M059J (cell line): Measurements from ENCODE around the gene RABL6. TPM values are rescaled to one million over a fixed set of nuclear protein-coding genes. Genes with fewer than 3 reads are reported as not detected.
A peak's percentile ranks its signal among the peaks of the same experiment; 100 is the strongest.
"Not testable (repeated sequence)": the region's sequence is repeated elsewhere in the genome, so short reads cannot be mapped to it uniquely, and the experiment has no call there.

ENCODE experiments used
- DNase-seq: peaks from one replicate; pipeline ENCODE4 v3.0.0-alpha.2; 2012; ENCODE audit warnings: low read depth
- total RNA-seq: library from RNA; depleted of rRNA; stranded (reverse); fragments of >200 nt; shearing (Covaris generic); gene quantifications from 2 replicates; pipeline ENCODE4 v1.2.3, GENCODE V29; 2014

The RABL6 gene
- total RNA-seq, 1 experiment from 2014 or later, result 75.4 TPM

DNA sequence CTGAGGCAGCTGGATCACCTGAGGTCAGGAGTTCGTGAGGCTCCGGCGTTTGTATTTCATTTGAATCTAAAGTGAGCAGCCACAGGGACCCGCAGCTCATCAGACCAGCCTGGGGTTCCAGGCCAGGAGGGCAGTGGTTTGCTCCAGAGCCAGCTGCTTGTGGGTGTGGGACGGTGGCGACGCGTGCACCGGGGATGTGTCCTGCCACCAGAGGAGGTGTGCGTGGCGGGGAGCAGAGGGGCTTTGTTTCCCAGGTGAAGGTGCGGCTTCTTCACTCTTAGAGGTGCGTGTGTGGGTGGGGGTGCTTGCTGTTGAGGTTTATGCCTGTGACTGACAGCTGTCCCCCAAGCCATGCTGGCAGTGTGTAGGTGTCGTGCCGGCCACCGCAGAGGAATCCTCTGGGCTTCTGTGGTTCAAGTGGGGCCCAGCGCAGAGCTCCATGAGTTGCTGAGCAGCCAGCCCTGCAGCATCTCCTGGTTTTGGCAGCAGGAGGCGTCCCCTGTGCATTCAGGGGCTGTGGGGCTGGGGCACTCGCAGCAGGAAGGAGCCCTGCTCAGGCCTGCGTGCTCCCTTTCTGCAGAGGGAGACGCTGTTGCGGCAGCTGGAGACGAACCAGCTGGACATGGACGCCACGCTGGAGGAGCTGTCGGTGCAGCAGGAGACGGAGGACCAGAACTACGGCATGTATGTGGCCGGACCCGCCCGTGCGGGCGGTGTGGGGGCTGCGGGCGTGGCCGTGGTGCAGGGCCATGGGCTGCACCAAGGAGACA is 27.6 kb downstream of the RABL6 start:
- DNase-seq, result no peak

DNA sequence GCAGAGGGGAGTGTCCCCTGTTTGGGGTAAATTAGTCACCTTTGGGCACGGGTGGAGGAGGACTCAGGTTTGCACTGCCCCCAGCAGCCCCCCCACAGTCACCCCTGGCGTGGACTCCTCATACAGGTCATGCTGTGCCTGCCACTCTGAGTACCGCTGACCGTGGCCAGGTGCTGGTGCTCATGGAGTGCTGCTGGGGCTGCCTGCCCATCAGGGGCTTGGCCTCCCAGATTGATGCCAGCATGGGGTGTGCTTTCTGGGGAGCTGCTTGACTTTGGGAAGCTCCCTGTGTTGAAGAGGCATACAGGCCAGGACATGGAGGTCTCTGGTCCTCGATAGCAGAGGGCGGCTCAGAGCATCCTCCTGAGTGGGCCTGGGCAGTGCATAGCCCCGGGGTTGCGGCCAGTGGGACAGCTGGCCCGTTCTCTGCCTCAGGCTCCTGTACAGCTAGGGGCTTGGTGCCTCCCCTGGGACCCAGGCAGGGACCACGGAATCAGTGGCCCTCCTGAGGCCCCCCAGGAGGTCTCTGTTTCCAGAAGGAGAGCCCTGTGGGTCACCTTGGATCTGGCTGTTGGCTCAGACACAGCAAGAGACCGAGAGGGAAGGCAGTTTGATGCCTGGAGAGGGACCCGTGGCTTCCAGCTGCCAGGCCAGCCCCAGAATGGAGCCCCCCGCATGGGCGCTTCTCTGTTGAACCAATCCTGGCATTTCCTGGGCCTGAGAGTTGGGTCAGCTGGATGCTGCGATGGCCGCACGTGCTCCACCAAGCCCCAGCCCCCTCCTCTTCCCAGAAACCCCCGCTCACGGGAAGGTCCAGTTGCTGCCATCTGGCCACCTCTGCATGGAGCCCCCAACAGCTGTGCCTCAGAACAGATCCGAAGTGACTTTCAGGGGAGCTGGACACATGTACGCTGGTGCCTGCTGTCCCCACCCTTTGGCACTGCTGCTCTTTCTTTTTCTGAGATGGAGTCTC is 28.5 kb downstream of the RABL6 start:
- no peak for DNase-seq

DNA sequence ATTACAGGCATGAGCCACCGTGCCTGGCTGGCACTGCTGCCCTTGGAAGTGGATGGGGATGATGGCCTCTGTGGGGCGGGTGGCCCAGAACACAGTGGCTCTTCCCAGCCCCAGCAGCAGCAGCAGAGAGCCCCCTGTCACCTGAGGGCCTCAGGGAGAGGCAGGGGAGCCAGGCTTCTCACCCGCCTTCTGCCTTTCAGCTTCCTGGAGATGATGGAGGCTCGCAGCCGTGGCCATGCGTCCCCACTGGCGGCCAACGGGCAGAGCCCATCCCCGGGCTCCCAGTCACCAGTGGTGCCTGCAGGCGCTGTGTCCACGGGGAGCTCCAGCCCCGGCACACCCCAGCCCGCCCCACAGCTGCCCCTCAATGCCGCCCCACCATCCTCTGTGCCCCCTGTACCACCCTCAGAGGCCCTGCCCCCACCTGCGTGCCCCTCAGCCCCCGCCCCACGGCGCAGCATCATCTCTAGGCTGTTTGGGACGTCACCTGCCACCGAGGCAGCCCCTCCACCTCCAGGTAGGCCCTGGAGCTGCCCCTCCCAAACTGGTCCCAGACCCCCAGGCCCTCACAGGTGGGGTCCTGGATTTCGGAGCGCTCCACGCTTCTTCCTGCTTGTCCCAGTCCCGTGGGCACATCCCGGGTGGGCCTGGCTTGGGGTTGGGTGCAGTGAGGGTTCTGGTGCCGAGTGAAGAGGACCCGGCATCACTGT is 29.6 kb downstream of the RABL6 start:
- no peak for DNase-seq

DNA sequence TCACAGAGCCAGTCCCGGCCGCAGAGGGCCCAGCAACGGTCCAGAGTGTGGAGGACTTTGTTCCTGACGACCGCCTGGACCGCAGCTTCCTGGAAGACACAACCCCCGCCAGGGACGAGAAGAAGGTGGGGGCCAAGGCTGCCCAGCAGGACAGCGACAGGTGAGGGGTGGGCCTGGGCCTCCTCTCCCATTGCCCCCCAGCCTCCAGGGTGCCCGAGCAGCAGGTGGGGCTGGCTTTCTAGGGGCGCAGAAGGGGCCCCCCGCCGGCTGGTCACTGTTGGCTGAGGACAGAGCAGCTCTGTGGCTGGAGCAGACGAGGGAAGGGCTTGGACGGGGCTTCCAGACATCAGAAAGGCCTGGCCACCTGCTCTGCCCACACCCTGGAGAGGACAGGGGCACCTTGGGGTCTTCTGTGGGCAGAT is 30.1 kb downstream of the RABL6 start:
- DNase-seq, result not testable (repeated sequence)

DNA sequence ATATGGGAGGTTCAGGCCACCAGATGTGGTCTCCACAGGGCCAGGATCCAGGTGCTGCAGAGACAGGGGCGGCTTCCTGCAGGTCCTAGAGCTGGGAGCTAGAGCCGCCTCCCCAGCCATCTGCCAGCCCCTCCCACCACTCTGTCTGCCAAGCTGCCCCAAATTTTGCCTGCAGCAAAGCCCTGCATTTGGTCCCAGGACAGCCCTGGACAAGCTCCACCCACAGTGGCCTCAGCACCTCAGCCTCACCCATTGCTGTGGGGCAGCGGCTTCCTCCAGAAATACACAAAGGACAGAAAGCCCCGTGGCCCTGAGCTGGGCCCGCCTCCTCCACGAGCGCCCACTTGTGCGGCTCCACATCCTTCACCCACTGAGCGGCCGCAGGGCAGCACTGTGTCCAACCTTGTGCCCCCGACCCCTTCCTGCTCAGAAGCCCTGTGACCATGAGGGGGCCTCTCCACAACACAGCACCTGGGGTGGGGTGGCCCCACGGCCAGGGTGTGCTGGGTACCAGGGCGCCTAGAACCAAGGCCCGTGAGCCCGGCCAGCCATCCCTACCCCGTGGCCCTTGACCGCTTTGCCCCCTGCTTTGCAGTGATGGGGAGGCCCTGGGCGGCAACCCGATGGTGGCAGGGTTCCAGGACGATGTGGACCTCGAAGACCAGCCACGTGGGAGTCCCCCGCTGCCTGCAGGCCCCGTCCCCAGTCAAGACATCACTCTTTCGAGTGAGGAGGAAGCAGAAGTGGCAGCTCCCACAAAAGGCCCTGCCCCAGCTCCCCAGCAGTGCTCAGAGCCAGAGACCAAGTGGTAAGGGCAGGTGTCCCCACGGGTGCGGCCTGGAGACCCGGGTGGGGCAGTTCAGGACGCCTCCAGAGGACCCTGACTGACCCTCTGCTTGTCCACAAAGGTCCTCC is 30.8 kb downstream of the RABL6 start:
- no peak for DNase-seq

DNA sequence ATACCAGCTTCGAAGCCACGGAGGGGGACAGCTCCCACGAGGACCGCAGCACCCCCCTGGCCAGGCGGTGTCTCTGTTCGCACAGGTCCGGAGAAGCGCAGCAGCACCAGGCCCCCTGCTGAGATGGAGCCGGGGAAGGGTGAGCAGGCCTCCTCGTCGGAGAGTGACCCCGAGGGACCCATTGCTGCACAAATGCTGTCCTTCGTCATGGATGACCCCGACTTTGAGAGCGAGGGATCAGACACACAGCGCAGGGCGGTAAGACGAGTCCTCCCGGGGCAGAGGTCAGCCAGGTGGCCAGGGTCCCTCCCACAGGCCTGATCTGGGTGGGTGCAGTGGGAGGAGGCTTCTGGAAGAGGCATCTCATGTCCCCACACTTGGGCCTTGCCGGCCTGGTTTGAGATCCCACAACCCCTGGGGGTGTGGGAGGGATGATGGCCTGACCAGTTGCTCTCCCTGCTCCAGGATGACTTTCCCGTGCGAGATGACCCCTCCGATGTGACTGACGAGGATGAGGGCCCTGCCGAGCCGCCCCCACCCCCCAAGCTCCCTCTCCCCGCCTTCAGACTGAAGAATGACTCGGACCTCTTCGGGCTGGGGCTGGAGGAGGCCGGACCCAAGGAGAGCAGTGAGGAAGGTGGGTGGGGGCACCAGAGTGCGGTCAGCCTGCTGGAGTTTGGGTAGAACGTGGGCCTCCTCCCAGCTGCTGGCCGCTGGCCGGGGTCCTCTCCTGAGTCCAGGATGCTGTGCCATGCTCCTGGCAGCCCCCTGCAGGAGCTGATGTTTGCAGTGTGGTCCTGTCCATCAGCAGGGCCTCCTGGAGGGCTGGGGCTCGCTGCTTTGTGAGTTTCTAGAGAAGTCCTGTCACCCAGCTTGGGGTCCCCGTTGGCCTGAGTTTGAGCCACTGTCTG is 31.7 kb downstream of the RABL6 start:
- no peak for DNase-seq

DNA sequence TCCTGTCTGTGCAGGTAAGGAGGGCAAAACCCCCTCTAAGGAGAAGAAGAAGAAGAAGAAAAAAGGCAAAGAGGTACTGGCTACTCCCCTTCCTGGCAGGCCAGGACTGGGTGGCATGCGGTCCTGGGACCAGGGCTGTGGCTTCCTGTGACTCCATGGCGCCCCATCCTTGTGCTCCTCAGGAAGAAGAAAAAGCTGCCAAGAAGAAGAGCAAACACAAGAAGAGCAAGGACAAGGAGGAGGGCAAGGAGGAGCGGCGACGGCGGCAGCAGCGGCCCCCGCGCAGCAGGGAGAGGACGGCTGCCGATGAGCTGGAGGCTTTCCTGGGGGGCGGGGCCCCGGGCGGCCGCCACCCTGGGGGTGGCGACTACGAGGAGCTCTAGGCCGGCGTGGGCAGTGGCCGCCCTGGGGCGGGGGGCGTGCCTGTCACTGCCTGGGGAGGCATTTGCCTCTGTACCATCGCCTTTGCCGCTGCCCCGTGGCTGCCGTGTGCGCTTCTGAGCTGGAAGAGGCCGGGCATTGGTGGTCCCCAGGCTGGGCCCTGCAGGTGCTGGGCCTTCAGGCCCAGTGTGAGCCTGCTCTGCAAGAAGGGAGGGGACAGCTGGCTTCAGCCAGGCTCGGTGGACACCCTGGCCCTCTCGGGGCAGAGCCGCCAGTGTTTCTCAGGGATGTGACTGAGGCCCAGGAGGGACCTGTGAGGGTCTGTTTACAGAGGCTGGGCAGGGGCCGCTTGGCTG is 32.6 kb downstream of the RABL6 start:
- no peak for DNase-seq

DNA sequence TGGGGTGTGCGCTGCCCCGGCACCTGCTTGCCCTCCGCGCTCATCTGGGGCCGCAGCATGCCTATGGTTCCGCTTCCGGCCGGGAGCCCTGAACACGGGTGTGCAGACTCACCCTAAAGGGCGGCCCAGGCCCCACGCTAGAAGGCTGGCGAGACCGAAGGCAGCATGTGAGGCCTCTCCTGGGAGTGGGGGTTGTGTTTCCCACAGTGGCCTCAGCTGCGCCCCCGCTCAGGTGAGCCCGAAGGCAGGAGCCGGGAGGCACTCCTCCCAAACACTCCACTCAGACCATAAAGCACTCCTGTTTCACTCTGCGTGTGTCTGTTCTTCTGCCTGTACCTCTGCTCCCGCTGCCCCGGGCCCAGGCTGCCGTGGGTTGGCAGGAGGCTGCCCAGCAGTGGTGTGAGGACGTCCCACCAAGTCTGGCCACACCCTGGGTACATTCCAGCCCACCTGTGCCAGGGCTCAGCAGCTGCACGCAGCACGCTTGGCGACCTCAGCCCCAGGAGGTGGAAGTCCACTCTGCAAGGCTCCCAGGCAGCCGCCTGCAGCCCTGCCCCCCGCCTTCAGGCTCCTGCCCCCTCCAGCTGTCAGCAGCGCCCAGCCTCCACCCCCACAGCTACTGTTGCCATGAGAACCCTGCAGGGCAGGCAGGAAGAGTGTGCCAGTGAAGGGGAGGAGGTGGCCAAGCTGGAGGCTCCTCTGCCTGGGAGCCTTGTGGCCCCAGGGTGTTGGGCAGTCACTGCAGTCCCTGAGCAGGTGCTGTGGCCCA is 33.3 kb downstream of the RABL6 start:
- peak; percentile 88 for DNase-seq

DNA sequence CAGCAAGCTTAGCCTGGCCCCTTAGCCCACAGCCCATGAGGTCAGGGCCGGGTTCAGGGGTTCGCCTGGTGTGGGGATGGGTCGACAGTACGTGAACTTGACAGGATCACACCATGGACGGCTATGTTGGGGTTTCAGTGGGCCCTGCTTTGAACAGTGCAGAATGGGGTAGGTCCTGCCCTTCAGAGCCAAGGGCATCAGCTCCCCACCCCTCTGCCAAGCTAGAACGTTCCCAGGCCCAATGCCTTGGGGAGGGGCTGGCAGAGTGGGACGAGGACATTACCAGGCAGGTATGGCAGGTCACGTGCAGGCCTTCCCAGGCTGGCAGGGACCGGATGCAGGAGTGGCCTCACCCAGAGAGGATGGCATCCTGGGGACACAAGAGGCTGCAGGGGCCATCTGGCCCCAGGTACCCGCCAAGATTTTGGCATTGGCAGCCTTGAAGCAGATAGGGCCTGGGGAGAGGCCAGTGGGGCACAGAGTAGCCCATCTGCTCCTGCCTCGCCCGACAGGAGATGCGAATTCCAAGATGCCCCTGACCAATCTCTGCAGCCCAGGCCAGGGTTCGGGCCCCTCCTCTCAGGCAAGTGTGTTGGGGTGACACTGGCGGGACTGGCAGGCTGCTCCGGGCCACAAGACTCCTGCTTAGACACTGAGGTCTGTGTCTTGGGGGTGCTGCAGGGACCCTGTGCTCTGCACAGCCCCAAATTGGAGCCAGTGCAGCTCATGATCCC is 34.1 kb downstream of the RABL6 start:
- DNase-seq, result not testable (repeated sequence)

DNA sequence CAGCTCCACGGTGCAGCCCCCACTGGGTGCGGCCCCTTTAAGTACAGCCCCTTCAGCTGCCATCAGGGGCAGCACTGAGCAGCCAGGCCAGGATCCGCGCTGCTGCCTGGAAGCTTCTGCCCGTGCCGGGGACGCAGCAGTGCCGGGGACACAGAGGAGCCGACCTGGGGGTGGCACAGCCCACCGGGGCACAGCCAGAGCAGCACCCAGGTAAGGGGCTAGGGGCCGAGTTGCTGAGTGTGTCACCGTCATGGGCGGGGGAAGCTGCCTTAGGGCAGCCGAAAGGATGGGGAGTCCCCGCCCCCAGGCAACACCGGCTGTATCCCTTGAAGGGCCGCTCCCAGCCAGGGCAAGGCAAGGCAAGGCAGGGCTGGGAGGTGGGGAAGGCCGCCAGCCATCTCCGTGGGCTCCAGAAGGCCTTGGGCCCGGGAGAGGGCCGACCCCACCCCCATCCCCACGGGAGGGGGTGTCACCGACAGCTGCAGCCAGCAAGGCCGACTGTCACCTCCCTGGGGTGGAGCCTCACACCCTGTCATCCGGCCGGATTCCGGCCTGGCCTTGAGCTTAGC is 34.7 kb downstream of the RABL6 start, which contains the start of gene AJM1:
TSS of gene AJM1 (plus strand) at position 99 of the 569 bp plus-strand sequence. CDS start 1,937 bp downstream, outside the sequence.
- peak; percentile 77 for DNase-seq

DNA sequence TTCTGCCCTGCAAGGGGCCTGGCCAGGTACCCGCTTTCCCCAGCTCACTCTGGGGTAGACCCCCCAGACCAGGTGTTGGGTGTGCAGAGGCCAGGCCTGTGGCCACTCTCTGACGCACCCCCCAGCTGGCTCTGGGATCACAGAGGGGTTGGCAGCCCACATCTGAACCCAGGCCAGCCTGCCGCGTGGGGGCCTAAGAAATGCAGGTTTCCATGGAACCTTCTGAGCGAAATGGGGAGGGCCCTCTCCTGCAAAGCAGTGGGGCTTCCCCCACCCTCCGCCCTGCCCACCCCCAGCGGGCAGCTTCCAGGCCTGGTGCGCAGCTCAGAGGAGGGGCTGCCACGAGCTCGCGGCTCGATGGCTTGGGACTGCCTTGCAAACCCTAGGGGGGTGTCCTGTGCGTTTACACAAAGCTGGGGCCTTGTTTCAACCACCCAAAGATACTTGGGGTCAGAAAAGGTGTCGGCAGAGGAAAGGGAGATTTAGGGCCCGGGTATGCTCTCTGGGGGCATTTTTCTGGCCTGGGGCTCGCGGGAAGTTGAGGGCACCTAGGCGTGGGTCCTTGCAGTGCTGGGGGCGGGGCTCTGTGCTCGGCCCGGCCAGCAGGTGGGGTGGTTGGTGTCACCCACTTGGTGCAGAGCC is 35.5 kb downstream of the RABL6 start:
- not testable (repeated sequence) for DNase-seq

DNA sequence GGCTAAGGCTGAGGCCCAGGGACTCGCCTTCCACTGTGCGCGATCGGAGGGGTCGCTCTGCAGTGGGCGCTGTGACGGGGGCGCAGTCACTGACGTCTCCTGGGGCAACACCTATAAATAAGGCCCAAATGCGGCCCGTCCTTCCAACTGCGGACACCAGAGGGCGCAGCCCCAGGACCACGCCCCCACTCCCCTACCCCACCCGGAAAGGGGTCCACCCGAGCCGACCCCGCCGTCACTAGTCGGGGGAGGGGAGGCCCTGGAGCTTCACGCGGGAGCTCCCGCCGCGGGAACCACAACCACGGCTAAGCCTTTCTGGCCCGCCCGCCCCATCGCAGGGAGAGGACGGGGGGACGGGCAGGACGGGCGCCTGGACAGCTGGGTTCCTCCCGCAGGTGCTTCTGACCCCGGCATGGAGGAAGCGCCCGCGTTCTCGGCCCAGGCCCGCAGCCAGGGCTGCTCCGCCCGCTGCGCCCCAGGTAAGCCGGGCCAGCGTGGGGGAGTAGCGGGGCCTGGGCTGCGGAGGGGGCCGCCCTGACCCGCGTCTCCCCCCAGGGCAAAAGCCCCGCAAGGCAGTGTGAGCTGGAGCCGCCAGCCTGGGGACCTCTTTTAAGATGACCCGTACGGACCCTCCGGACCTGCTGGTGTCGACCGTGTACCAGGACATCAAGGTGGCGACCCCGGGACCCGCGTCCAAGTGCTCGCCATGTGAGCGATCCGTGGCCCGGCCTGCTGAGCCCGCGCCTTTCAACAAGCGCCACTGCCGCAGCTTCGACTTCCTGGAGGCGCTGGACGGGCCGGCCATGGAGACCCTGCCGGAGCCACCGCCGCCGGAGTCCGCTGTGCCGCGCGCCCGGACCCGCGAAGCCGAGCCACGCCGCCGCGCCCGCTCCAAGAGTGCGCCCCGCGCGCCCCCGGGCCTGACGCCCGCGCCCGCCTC is 36.3 kb downstream of the RABL6 start:
- not testable (repeated sequence) for DNase-seq

DNA sequence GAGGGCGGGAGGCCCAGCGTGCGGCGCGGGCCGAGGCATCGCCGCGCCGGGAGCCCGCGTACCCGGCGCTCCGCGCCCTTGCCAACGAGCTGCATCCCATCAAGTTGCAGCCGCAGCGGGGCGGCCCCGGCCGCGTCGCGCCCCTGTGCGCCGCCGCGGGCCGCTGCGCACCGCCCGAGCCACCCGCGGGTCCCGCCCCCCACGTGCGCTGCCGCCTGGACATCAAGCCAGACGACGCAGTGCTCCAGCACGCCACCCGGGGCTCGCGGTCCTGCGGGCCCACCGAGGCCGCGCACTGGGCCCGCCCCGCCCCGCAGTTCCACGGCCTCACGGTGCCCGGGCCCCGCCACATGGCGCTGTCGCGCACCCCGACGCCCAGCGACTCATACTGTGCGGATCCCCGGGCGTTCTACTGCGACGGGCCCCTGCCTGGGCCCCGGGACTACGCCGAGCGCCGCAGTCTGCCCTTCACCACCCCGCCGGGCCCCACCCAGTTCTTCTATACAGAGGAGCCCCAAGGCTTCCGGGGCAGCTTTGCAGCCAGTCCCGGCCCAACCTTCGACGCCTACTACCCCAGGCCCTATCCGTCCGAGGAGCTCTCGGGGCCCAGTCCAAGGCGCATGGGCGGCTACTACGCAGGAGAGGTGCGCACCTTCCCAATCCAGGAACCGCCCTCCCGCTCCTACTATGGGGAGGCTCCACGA is 37.2 kb downstream of the RABL6 start:
- no peak for DNase-seq

DNA sequence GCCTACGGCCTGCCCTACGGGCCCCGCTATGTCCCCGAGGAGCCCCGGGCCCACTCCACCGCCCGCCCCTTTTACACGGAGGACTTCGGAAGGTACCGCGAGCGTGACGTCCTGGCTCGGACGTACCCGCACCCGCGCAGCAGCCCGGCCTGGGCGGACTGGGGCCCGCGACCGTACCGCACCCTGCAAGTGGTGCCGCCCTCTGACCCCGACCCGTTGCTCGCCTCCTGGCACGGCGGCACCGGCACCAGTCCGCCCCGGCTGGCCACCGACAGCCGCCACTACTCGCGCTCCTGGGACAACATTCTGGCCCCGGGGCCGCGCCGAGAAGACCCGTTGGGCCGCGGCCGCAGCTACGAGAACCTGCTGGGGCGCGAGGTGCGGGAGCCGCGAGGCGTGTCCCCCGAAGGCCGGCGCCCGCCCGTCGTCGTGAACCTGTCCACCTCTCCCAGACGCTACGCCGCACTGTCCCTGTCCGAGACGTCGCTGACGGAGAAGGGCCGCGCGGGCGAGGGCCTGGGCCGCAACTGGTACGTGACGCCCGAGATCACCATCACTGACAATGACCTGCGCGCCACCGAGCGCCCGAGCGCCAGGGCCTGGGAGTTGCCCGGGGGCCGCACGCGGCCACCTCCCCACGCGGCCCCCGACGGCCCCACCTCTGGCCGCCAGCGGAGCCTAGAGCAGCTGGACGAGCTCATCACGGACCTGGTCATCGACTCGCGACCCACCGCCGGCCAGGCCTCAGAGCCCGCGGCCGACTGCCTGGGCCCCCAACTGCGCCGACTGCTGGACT is 37.9 kb downstream of the RABL6 start:
- DNase-seq, result no peak
